GM18526 (cell line): Measurements from ENCODE around the gene ZNF662.

Experiments
- POLR2A ChIP-seq: IDR thresholded peaks from 3 replicates; pipeline ENCODE4 v1.6.1; 2011; ENCODE audit not compliant: insufficient read length; ENCODE audit errors: extremely low read depth

Gene ZNF662

GRCh38 chr3:42963269-42963668 lies 57.3 kb downstream of the ZNF662 start:
- no peak for TF ChIP-seq POLR2A

GRCh38 chr3:42964266-42964665 lies 58.3 kb downstream of the ZNF662 start:
- TF ChIP-seq POLR2A: no peak
